ENCODE measurements around the gene ANXA4.
"Not testable (repeated sequence)": the region's sequence is repeated elsewhere in the genome, so short reads cannot be mapped to it uniquely, and the experiment has no call there.

ANXA4 gene

GRCh38 chr2:69733342-69734034, 8.4 kb upstream of the ANXA4 start:
- TF ChIP-seq POLR2A (IDR thresholded peaks at IDR 0.05; ENCODE audit: low read depth, low read length) (no peak), POU2F2 (IDR thresholded peaks at IDR 0.05; ENCODE audit: low read depth, low read length) (no peak), PAX5 (IDR thresholded peaks at IDR 0.05; ENCODE audit: insufficient read depth, low read length, severe bottlenecking) (no peak), SPI1 (IDR thresholded peaks at IDR 0.05; ENCODE audit: low read depth, low read length) (no peak), TAF1 (IDR thresholded peaks at IDR 0.05; ENCODE audit: low read depth, low read length) (no peak), POLR2AphosphoS5 (IDR thresholded peaks at IDR 0.05; ENCODE audit: low read depth, low read length) (no peak)
- DNase-seq (ENCODE audit: insufficient read length, low spot score) (no peak), FAIRE-seq (no peak)

- TF ChIP-seq POU2F2 (IDR thresholded peaks at IDR 0.05; ENCODE audit: low read depth, low read length) = no peak
- no peak for TF ChIP-seq TAF1 (IDR thresholded peaks at IDR 0.05; ENCODE audit: low read depth, low read length)
- no peak for TF ChIP-seq SPI1 (IDR thresholded peaks at IDR 0.05; ENCODE audit: low read depth, low read length)
- no peak for TF ChIP-seq POLR2AphosphoS5 (IDR thresholded peaks at IDR 0.05; ENCODE audit: low read depth, low read length)
- no peak for TF ChIP-seq PAX5 (IDR thresholded peaks at IDR 0.05; ENCODE audit: insufficient read depth, low read length, severe bottlenecking)
- no peak for TF ChIP-seq POLR2A (IDR thresholded peaks at IDR 0.05; ENCODE audit: low read depth, low read length)
- FAIRE-seq (peak; percentile 31), DNase-seq (ENCODE audit: insufficient read length, low spot score) (no peak)
These were observed 7.8 kb upstream of the ANXA4 start for GRCh38 chr2:69734035-69734611.

GRCh38 chr2:69734854-69735544, 6.9 kb upstream of the ANXA4 start:
- no peak for DNase-seq (ENCODE audit: insufficient read length, low spot score)
- no peak for FAIRE-seq
- TF ChIP-seq POU2F2 (IDR thresholded peaks at IDR 0.05; ENCODE audit: low read depth, low read length) (no peak), SPI1 (IDR thresholded peaks at IDR 0.05; ENCODE audit: low read depth, low read length) (peak; percentile 89)

- no peak for FAIRE-seq
- TF ChIP-seq POU2F2 (IDR thresholded peaks at IDR 0.05; ENCODE audit: low read depth, low read length) (no peak), PAX5 (IDR thresholded peaks at IDR 0.05; ENCODE audit: insufficient read depth, low read length, severe bottlenecking) (no peak), POLR2A (IDR thresholded peaks at IDR 0.05; ENCODE audit: low read depth, low read length) (no peak), TAF1 (IDR thresholded peaks at IDR 0.05; ENCODE audit: low read depth, low read length) (no peak), SPI1 (IDR thresholded peaks at IDR 0.05; ENCODE audit: low read depth, low read length) (no peak), POLR2AphosphoS5 (IDR thresholded peaks at IDR 0.05; ENCODE audit: low read depth, low read length) (no peak)
These were observed 6.2 kb upstream of the ANXA4 start for GRCh38 chr2:69735686-69736085.

GRCh38 chr2:69738149-69738548, 3.8 kb upstream of the ANXA4 start:
- FAIRE-seq; DNase-seq (ENCODE audit: insufficient read length, low spot score): not testable (repeated sequence)

More at GRCh38 chr2:69735686-69736085, 6.2 kb upstream of the ANXA4 start:
- DNase-seq (ENCODE audit: insufficient read length, low spot score) = no peak

- no peak for TF ChIP-seq PAX5 (IDR thresholded peaks at IDR 0.05; ENCODE audit: insufficient read depth, low read length, severe bottlenecking)
- TF ChIP-seq SPI1 (IDR thresholded peaks at IDR 0.05; ENCODE audit: low read depth, low read length) = no peak
- no peak for TF ChIP-seq POU2F2 (IDR thresholded peaks at IDR 0.05; ENCODE audit: low read depth, low read length)
- no peak for TF ChIP-seq POLR2A (IDR thresholded peaks at IDR 0.05; ENCODE audit: low read depth, low read length)
- FAIRE-seq (no peak), DNase-seq (ENCODE audit: insufficient read length, low spot score) (no peak)
These were observed 1.4 kb upstream of the ANXA4 start for GRCh38 chr2:69740502-69740951.

GRCh38 chr2:69741229-69741574, 732 bp upstream of the ANXA4 start:
- TF ChIP-seq POLR2AphosphoS5 (IDR thresholded peaks at IDR 0.05; ENCODE audit: low read depth, low read length) = no peak
- TF ChIP-seq PAX5 (IDR thresholded peaks at IDR 0.05; ENCODE audit: insufficient read depth, low read length, severe bottlenecking) = no peak
- no peak for TF ChIP-seq SPI1 (IDR thresholded peaks at IDR 0.05; ENCODE audit: low read depth, low read length)
- TF ChIP-seq TAF1 (IDR thresholded peaks at IDR 0.05; ENCODE audit: low read depth, low read length) = no peak
- TF ChIP-seq POU2F2 (IDR thresholded peaks at IDR 0.05; ENCODE audit: low read depth, low read length) = no peak
- no peak for TF ChIP-seq POLR2A (IDR thresholded peaks at IDR 0.05; ENCODE audit: low read depth, low read length)
- DNase-seq (ENCODE audit: insufficient read length, low spot score) = peak; percentile 35
- peak; percentile 66 for FAIRE-seq

GRCh38 chr2:69742322-69742952, 503 bp downstream of the ANXA4 start:
- TF ChIP-seq TAF1 (IDR thresholded peaks at IDR 0.05; ENCODE audit: low read depth, low read length) (no peak), POLR2AphosphoS5 (IDR thresholded peaks at IDR 0.05; ENCODE audit: low read depth, low read length) (no peak), PAX5 (IDR thresholded peaks at IDR 0.05; ENCODE audit: insufficient read depth, low read length, severe bottlenecking) (no peak), POU2F2 (IDR thresholded peaks at IDR 0.05; ENCODE audit: low read depth, low read length) (no peak), SPI1 (IDR thresholded peaks at IDR 0.05; ENCODE audit: low read depth, low read length) (no peak), POLR2A (IDR thresholded peaks at IDR 0.05; ENCODE audit: low read depth, low read length) (no peak)
- FAIRE-seq = peak; percentile 43
- DNase-seq (ENCODE audit: insufficient read length, low spot score) = no peak

GRCh38 chr2:69743847-69744264, 1.9 kb downstream of the ANXA4 start:
- FAIRE-seq (no peak), DNase-seq (ENCODE audit: insufficient read length, low spot score) (no peak)
- no peak for TF ChIP-seq POLR2AphosphoS5 (IDR thresholded peaks at IDR 0.05; ENCODE audit: low read depth, low read length)
- TF ChIP-seq POLR2A (IDR thresholded peaks at IDR 0.05; ENCODE audit: low read depth, low read length) = no peak
- no peak for TF ChIP-seq TAF1 (IDR thresholded peaks at IDR 0.05; ENCODE audit: low read depth, low read length)
- TF ChIP-seq POU2F2 (IDR thresholded peaks at IDR 0.05; ENCODE audit: low read depth, low read length) = no peak
- TF ChIP-seq PAX5 (IDR thresholded peaks at IDR 0.05; ENCODE audit: insufficient read depth, low read length, severe bottlenecking) = no peak
- no peak for TF ChIP-seq SPI1 (IDR thresholded peaks at IDR 0.05; ENCODE audit: low read depth, low read length)
